Nephron progenitor cell (in vitro differentiated cells): Measurements from ENCODE around the gene STK39.
"Not testable (repeated sequence)": the region's sequence is repeated elsewhere in the genome, so short reads cannot be mapped to it uniquely, and the experiment has no call there.

ENCODE experiments used
- DNase-seq: peaks from one replicate; pipeline ENCODE4 v3.0.0; 2021
- H3K27ac Mint-ChIP-seq: 2 replicates; pipeline ENCODE4 v1.8.0; 2021; ENCODE audit warnings: mild to moderate bottlenecking, moderate library complexity, mixed read lengths
- H3K27me3 Mint-ChIP-seq: 2 replicates; pipeline ENCODE4 v1.8.0; 2021; ENCODE audit warnings: mild to moderate bottlenecking, low read depth, mixed read lengths; ENCODE audit not compliant: poor library complexity
- H3K36me3 Mint-ChIP-seq: 2 replicates; pipeline ENCODE4 v1.8.0; 2021; ENCODE audit warnings: low read depth, mixed read lengths
- H3K4me1 Mint-ChIP-seq: 2 replicates; pipeline ENCODE4 v1.8.0; 2021; ENCODE audit warnings: mixed read lengths
- H3K4me3 Mint-ChIP-seq: 2 replicates; pipeline ENCODE4 v1.8.0; 2021; ENCODE audit warnings: mild to moderate bottlenecking, moderate library complexity, mixed read lengths
- H3K9me3 Mint-ChIP-seq: 2 replicates; pipeline ENCODE4 v1.8.0; 2021; ENCODE audit warnings: mild to moderate bottlenecking, moderate library complexity, mixed read lengths
- CTCF ChIP-seq: fragments of 200-600 bp; sonication (generic); IDR thresholded peaks from 2 replicates; pipeline ENCODE4 v1.5.0; 2021; ENCODE audit warnings: antibody characterized with exemption

The STK39 gene

GRCh38 chr2:168087401-168087800 is 160.0 kb downstream of the STK39 start:
- Mint-ChIP-seq H3K9me3 (peaks cover 5% of the 10 kb centered on the region), H3K27me3 (peaks cover 3% of the 10 kb centered on the region), H3K4me3 (no peak overlapping the region), H3K27ac (peak overlapping the region; percentile 79), H3K36me3 (peaks cover 19% of the 10 kb centered on the region), H3K4me1 (peaks cover 52% of the 10 kb centered on the region)
- no peak for TF ChIP-seq CTCF
- peak; percentile 26 for DNase-seq

GRCh38 chr2:168086851-168087250 is 160.5 kb downstream of the STK39 start:
- peak overlapping the region; percentile 43 for H3K27ac Mint-ChIP-seq
- no peak for DNase-seq
- peaks cover 9% of the 10 kb centered on the region for H3K9me3 Mint-ChIP-seq
- no peak for TF ChIP-seq CTCF
- H3K4me3 Mint-ChIP-seq: no peak overlapping the region
- peaks cover 3% of the 10 kb centered on the region for H3K27me3 Mint-ChIP-seq
- H3K36me3 Mint-ChIP-seq: peaks cover 25% of the 10 kb centered on the region
- H3K4me1 Mint-ChIP-seq: peaks cover 52% of the 10 kb centered on the region

- Mint-ChIP-seq H3K4me3 (no peak overlapping the region), H3K9me3 (peaks cover 15% of the 10 kb centered on the region), H3K36me3 (peaks cover 35% of the 10 kb centered on the region), H3K27ac (peak overlapping the region; percentile 80), H3K27me3 (peaks cover 6% of the 10 kb centered on the region), H3K4me1 (peaks cover 52% of the 10 kb centered on the region)
- TF ChIP-seq CTCF: no peak
- DNase-seq: no peak
Observed at GRCh38 chr2:168085801-168086361, 161.5 kb downstream of the STK39 start.

GRCh38 chr2:168084288-168084687 is 163.1 kb downstream of the STK39 start:
- no peak for DNase-seq
- no peak for TF ChIP-seq CTCF
- H3K36me3 Mint-ChIP-seq: peaks cover 38% of the 10 kb centered on the region
- H3K27me3 Mint-ChIP-seq: peaks cover 7% of the 10 kb centered on the region
- peak overlapping the region; percentile 80 for H3K27ac Mint-ChIP-seq
- H3K9me3 Mint-ChIP-seq: peaks cover 21% of the 10 kb centered on the region
- H3K4me3 Mint-ChIP-seq: no peak overlapping the region
- peaks cover 52% of the 10 kb centered on the region for H3K4me1 Mint-ChIP-seq

- H3K4me1 Mint-ChIP-seq: peaks cover 32% of the 10 kb centered on the region
- DNase-seq, H3K4me3 Mint-ChIP-seq, H3K27ac Mint-ChIP-seq, H3K27me3 Mint-ChIP-seq: not testable (repeated sequence)
- peaks cover 24% of the 10 kb centered on the region for H3K9me3 Mint-ChIP-seq
- peaks cover 51% of the 10 kb centered on the region for H3K36me3 Mint-ChIP-seq
Observed at GRCh38 chr2:168081452-168081851, 165.9 kb downstream of the STK39 start.

GRCh38 chr2:168079236-168079635 is 168.2 kb downstream of the STK39 start:
- Mint-ChIP-seq H3K36me3 (peaks cover 65% of the 10 kb centered on the region), H3K27me3 (peaks cover 7% of the 10 kb centered on the region), H3K27ac (peak overlapping the region; percentile 62), H3K4me1 (peaks cover 10% of the 10 kb centered on the region), H3K4me3 (no peak overlapping the region), H3K9me3 (peaks cover 24% of the 10 kb centered on the region)
- no peak for TF ChIP-seq CTCF
- DNase-seq: no peak
